Measurements from ENCODE around the gene CREB1.

CREB1 gene

GRCh38 chr2:207534417-207534816 lies 4.7 kb downstream of the CREB1 start:
- DNase-seq (ENCODE audit: low read depth) = no peak
- TF ChIP-seq, protein P1, sequence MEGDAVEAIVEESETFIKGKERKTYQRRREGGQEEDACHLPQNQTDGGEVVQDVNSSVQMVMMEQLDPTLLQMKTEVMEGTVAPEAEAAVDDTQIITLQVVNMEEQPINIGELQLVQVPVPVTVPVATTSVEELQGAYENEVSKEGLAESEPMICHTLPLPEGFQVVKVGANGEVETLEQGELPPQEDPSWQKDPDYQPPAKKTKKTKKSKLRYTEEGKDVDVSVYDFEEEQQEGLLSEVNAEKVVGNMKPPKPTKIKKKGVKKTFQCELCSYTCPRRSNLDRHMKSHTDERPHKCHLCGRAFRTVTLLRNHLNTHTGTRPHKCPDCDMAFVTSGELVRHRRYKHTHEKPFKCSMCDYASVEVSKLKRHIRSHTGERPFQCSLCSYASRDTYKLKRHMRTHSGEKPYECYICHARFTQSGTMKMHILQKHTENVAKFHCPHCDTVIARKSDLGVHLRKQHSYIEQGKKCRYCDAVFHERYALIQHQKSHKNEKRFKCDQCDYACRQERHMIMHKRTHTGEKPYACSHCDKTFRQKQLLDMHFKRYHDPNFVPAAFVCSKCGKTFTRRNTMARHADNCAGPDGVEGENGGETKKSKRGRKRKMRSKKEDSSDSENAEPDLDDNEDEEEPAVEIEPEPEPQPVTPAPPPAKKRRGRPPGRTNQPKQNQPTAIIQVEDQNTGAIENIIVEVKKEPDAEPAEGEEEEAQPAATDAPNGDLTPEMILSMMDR (conservative IDR thresholded peaks at IDR 0.05; ENCODE audit: low read depth, low read length) = no peak
- no peak overlapping the region for H3K4me3 ChIP-seq (ENCODE audit: low read depth, low read length)

DNA sequence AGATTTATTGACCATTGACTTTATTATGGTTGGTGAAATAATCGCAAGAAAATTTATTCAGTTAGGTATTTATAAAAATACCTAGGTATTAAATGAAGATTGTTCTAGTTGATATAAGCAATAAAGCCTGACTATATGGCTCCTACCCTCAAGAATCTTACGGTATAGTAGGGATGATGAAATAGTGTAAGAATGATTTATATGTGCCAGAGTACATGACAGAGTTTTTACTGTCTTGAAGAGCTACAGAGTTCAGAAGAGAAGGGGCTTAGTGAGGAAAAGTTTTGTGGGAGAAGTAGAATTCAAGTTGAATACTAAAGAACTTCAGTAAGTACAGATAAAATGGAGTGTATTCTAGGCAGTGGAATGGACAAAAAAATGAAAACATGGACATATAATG lies 9.7 kb downstream of the CREB1 start:
- TF ChIP-seq, protein P1 (conservative IDR thresholded peaks at IDR 0.05; ENCODE audit: low read depth, low read length) = no peak
- H3K4me3 ChIP-seq (ENCODE audit: low read depth, low read length) = no peak overlapping the region
- DNase-seq (ENCODE audit: low read depth) = no peak

GRCh38 chr2:207540431-207540830 lies 10.7 kb downstream of the CREB1 start:
- TF ChIP-seq, protein P1 (conservative IDR thresholded peaks at IDR 0.05; ENCODE audit: low read depth, low read length) = no peak
- H3K4me3 ChIP-seq (ENCODE audit: low read depth, low read length) = no peak overlapping the region
- no peak for DNase-seq (ENCODE audit: low read depth)

- no peak overlapping the region for H3K4me3 ChIP-seq (ENCODE audit: low read depth, low read length)
- TF ChIP-seq, protein P1 (conservative IDR thresholded peaks at IDR 0.05; ENCODE audit: low read depth, low read length) = no peak
- no peak for DNase-seq (ENCODE audit: low read depth)
These were observed 12.2 kb downstream of the CREB1 start for GRCh38 chr2:207541933-207542332.

DNA sequence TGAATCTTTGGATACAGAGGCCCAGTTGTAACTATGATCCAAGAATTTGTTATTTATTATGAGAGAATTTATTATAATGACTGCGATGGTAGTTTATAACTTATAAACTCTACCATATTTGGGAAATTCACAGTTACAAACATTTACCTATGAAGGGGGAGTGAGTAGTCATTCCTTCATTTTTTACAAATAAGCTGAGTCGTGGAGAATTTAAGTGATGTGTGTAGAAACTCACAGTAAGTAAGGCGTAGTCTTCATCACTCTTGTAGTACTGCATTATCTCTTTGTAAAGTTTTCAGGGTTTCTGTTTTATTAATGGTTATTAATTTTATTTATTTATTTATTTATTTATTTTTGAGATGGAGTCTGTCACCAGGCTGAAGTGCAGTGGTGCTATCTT lies 13.5 kb downstream of the CREB1 start:
- H3K4me3 ChIP-seq (ENCODE audit: low read depth, low read length) = no peak overlapping the region
- TF ChIP-seq, protein P1 (conservative IDR thresholded peaks at IDR 0.05; ENCODE audit: low read depth, low read length) = no peak
- no peak for DNase-seq (ENCODE audit: low read depth)

- peak; percentile 35 for DNase-seq (ENCODE audit: low read depth)
- TF ChIP-seq, protein P1 (conservative IDR thresholded peaks at IDR 0.05; ENCODE audit: low read depth, low read length) = no peak
- H3K4me3 ChIP-seq (ENCODE audit: low read depth, low read length) = no peak overlapping the region
These were observed 17.1 kb downstream of the CREB1 start for GRCh38 chr2:207546822-207547221.

GRCh38 chr2:207549145-207549544 lies 19.4 kb downstream of the CREB1 start:
- H3K4me3 ChIP-seq (ENCODE audit: low read depth, low read length) = no peak overlapping the region
- TF ChIP-seq, protein P1 (conservative IDR thresholded peaks at IDR 0.05; ENCODE audit: low read depth, low read length) = no peak
- DNase-seq (ENCODE audit: low read depth) = no peak

Data from choroid plexus epithelial cell (primary cell).